HFFc6 (cell line): ENCODE measurements around the gene LPA. TPM values are rescaled to one million over a fixed set of nuclear protein-coding genes. Genes with fewer than 3 reads are reported as not detected.

ENCODE experiments used
- DNase-seq: peaks from one replicate; pipeline ENCODE4 v3.0.0-alpha.2; 2018
- H3K27ac Mint-ChIP-seq: 2 replicates; pipeline ENCODE4 v1.8.0; 2020; ENCODE audit warnings: mild to moderate bottlenecking, mixed read lengths
- H3K27me3 Mint-ChIP-seq: 2 replicates; pipeline ENCODE4 v1.8.0; 2021; ENCODE audit warnings: mild to moderate bottlenecking, moderate library complexity, mixed read lengths; ENCODE audit not compliant: insufficient read depth
- H3K36me3 Mint-ChIP-seq: 2 replicates; pipeline ENCODE4 v1.8.0; 2021; ENCODE audit warnings: low read depth, mixed read lengths
- H3K4me1 Mint-ChIP-seq: 2 replicates; pipeline ENCODE4 v1.8.0; 2020; ENCODE audit warnings: low read depth, mixed read lengths
- H3K4me3 Mint-ChIP-seq: 2 replicates; pipeline ENCODE4 v1.8.0; 2020; ENCODE audit warnings: mild to moderate bottlenecking, moderate library complexity, mixed read lengths
- H3K9me3 Mint-ChIP-seq: 2 replicates; pipeline ENCODE4 v1.8.0; 2020; ENCODE audit warnings: mild to moderate bottlenecking, mixed read lengths
- CTCF ChIP-seq: fragments of 200-600 bp; sonication (generic); IDR thresholded peaks from 2 replicates; pipeline ENCODE4 v1.5.0; 2021; ENCODE audit warnings: antibody characterized with exemption, mild to moderate bottlenecking
- total RNA-seq, 6 experiments: library from RNA; stranded (reverse); fragmentation: NEBNext Ultra II Directional; extraction: Animal tissue kit (Norgen Biotek cat#: 25700); gene quantifications; 2 replicates in 1 of 6; 3 replicates in 5 of 6; pipeline ENCODE4 v1.2.3, GENCODE V29; 2021

Gene LPA
- total RNA-seq, 6 experiments from 2014 or later, result not detected

DNA sequence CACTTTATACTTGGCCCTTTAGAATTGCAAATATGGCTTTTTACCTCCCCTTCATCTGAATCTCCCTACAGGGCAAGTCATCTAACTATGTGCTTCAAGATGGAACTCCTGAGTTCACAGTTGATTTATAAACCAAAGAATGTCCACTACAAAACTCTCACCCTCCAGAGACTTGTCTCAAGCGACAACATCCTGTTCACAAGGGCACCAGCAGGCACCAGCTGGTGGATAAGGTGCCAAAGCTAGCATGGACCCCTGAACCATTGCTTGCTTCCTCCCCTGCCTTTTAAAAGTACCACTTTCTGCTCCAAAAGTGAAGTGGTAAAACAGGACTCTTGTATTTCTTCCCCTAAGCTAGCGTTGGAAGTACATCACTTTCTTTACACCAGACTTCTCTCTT, 154.5 kb downstream of the LPA start:
- H3K4me1 Mint-ChIP-seq, result peaks cover 11% of the 10 kb centered on the region
- no peak overlapping the region for H3K4me3 Mint-ChIP-seq
- no peak overlapping the region for H3K27ac Mint-ChIP-seq
- H3K27me3 Mint-ChIP-seq, result peaks cover 3% of the 10 kb centered on the region; the same call in 1 of the 2 replicates
- H3K9me3 Mint-ChIP-seq, result no peaks in the 10 kb centered on the region; the same call in 1 of the 2 replicates
- DNase-seq, result no peak
- no peaks in the 10 kb centered on the region for H3K36me3 Mint-ChIP-seq
- TF ChIP-seq CTCF, result no peak

GRCh38 chr6:160508599-160508998, 155.5 kb downstream of the LPA start:
- no peaks in the 10 kb centered on the region for H3K27me3 Mint-ChIP-seq
- no peak overlapping the region for H3K27ac Mint-ChIP-seq
- H3K4me3 Mint-ChIP-seq, result no peak overlapping the region
- DNase-seq, result no peak
- TF ChIP-seq CTCF, result no peak
- peaks cover 5% of the 10 kb centered on the region; the same call in 1 of the 2 replicates for H3K9me3 Mint-ChIP-seq
- H3K4me1 Mint-ChIP-seq, result peaks cover 11% of the 10 kb centered on the region
- H3K36me3 Mint-ChIP-seq, result no peaks in the 10 kb centered on the region

GRCh38 chr6:160507420-160507819, 156.7 kb downstream of the LPA start:
- Mint-ChIP-seq H3K36me3 (no peaks in the 10 kb centered on the region), H3K27me3 (no peaks in the 10 kb centered on the region), H3K4me1 (peaks cover 11% of the 10 kb centered on the region), H3K9me3 (peaks cover 11% of the 10 kb centered on the region; the same call in 1 of the 2 replicates), H3K4me3 (no peak overlapping the region), H3K27ac (no peak overlapping the region)
- DNase-seq, result no peak
- TF ChIP-seq CTCF, result no peak

DNA sequence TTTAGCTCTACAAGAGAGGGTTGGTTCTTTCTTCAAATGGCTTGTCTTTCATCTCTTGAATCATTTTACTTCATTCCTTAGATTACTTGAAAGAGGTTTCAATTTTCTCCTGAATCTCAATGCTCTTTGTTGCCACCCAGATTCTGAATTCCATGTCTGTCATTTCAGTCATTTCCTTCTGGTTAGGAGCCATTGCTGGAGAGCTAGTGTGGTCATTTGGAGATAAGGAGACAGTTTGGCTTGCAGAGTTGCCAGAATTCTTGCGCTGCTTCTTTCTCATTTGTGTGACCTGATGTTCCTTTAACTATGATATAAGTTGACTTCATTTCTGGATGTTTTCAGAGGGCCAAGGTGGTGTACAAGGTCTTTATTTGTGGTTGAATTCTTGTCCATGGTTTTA, 158.1 kb downstream of the LPA start:
- Mint-ChIP-seq H3K27ac (no peak overlapping the region), H3K27me3 (no peaks in the 10 kb centered on the region), H3K4me3 (no peak overlapping the region), H3K4me1 (peaks cover 11% of the 10 kb centered on the region), H3K9me3 (peaks cover 11% of the 10 kb centered on the region; the same call in 1 of the 2 replicates), H3K36me3 (no peaks in the 10 kb centered on the region)
- no peak for DNase-seq
- no peak for TF ChIP-seq CTCF

GRCh38 chr6:160500639-160501038, 163.4 kb downstream of the LPA start:
- no peak for DNase-seq
- no peak overlapping the region for H3K27ac Mint-ChIP-seq
- H3K4me1 Mint-ChIP-seq, result no peaks in the 10 kb centered on the region
- peaks cover 11% of the 10 kb centered on the region for H3K9me3 Mint-ChIP-seq
- peaks cover 3% of the 10 kb centered on the region for H3K27me3 Mint-ChIP-seq
- no peak for TF ChIP-seq CTCF
- no peak overlapping the region for H3K4me3 Mint-ChIP-seq
- no peaks in the 10 kb centered on the region for H3K36me3 Mint-ChIP-seq

DNA sequence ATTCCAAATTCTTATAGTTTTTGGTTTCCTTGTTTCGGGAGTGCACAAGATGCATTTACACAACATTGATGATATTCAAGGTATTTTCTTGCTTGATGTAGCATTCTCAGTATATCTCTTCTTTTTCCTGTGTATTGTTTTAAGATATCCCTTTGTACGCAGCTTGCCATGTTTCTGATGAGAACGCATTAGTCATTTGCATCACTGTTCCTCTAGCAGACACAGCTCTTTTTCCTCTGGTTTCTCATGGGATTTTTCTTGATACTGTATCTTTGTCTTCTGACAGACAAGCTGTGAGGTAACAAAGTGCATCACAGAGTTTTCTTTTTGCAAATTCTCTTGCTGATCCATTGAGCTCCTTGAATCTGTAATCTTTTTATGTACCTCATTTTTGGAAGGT, 169.5 kb downstream of the LPA start:
- Mint-ChIP-seq H3K27ac (no peak overlapping the region), H3K27me3 (peaks cover 3% of the 10 kb centered on the region)
- no peak for TF ChIP-seq CTCF

More for the DNA sequence above, 169.5 kb downstream of the LPA start:
- Mint-ChIP-seq H3K4me1 (no peaks in the 10 kb centered on the region), H3K4me3 (no peak overlapping the region), H3K36me3 (no peaks in the 10 kb centered on the region), H3K9me3 (no peaks in the 10 kb centered on the region; the same call in 1 of the 2 replicates)
- DNase-seq, result no peak
